GM18499 (cell line): ENCODE measurements around the gene PIK3R5.

ENCODE experiments used
- ATAC-seq: cut with Tn5 transposase; IDR thresholded peaks from one replicate; pipeline ENCODE4 v1.9.1; 2021; ENCODE audit warnings: moderate number of reproducible peaks; ENCODE audit not compliant: insufficient read depth, unreplicated experiment

PIK3R5 gene

DNA sequence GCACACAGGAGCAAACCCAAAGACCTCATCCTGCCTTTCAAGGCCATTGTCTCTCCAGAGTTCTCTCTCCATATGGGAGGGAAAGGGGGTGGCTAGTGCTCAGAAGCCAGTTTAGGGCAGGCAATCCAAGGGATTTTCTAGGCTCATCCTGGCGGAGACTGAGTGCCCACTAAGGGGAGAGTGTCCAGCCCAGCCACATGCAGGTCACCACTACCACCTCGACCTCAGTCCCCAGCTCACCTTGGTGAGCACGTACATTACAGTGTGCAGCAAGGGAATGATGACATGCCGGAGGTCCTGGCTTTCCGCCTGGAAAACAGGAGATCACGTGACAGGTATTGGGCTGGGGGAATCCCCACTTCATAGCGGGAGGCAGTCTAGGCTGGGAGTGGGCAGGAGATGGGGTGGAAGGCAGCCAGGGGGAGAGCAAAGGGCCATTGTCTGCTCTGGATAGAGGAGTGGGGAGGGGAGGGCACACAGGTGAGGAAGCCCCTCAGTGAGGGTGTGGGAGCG, 127.9 kb downstream of the PIK3R5 start:
- no peak for ATAC-seq

DNA sequence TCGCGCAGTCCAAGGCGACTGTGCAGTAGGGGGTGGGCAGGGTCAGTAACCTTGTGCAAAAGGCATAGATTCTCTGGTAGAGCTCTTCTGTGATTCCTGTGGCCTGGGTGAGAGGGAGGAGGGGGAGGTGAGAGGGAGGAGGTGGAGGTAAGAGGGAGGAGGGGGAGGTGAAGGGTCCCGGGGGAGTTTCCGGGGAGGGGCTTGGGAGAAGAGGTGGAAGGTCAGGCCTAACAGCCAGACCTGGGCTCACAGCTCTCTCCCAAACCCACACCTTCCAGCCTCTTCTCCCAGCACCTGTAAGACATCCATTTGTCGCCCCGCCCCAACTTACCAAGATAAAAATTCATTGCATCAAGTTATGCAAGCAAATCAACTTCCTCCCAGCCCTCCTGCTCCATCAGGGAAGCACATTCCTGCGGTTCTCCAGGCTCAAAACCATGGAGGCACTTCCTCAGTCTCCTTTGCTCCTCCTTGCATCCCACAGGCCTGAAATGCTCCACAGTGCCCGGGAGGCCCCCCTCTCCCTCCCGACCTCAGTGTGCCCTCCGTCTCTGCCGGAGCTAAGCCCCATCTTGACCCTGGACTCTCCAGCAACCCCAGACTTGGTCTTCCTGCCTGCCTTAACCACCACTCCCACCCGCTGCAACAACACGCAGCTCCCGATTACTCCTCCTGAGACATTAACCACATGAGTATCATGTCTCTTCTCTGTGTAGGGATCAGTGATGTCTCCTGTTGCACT, 128.5 kb downstream of the PIK3R5 start:
- no peak for ATAC-seq

DNA sequence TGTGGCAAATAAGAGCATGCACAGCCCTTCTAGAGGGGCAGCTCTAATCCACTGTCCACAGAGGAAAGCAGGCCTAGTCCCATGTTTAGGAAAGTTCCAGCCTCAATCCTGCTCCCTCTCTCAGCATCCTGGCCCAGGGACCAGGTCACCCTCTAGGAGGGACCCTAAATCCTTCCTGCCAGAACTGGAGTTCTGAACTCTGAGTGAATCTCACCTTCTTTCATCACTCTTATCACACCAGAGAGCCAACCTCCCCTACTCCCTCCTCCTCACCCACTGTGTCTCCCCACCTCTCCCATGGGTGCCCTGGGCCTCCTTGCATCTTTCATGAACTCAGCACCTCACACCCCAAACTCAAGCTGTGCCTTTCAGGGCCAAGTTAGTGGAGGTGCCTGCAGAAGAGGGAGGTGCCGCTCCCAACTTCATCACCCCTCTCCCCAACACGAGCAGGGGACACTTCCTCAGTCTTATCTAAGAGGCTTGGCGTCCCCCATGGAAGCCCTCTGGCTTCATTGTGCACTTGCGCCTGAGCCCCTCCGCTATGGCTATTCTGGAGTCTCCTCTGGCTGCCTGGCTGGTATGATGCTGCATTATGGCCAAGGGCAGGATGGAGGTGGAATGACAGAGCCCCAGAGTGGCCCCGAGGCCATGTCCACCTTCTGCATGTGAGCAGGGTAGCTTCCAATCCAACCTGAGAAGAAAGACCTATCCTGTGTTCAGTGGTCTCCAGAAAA, 129.7 kb downstream of the PIK3R5 start:
- ATAC-seq = no peak

DNA sequence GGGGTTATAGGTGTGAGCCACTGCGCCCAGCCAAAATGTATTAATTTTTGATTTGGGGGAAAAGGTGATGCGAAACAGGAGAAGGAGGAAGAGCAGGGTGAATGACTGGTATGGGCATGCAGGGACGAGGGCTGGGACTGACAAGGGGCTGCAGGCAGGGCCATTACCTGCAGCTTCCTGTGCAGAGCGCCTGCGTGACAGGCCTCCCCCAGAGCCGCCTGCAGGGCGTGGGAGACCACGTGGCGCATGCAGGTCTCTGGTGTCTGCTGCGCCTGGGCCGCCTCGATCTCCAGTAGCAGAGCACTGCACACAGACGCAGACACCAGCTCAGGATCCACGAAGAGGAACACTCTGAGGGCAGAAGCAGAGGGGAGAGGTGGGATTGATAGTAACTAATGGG, 130.4 kb downstream of the PIK3R5 start:
- ATAC-seq = no peak

DNA sequence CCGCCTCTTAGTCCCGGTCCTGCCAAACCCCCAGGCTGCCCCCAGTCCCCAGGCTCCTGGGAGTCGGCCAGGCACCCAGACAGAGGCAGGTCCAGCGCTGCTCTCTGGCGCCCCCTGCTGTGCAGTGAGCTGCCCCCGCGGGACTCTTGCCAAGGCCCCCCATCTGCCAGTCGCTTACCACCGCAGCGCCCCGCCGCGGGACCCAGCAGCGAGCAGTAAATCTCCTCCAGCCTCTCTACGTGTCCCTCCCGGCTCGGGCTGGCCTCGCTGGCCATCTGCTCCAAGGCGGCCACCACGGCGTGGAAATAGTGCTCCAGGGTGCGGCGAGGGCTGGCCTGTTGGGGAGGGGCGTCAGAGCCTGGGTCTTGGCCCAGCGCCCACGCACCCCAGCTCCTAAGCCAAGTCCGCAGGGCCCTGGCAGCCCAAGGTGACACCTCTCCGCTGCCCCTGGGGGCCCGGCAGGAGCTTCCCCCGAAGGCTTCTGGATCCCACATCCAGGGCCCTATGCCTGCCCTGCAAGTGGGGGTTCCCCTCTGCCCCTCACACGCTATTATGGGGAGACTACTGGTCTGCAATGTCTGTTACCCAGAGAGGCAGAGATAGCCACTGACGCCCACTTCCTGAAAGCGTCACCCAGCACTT, 132.7 kb downstream of the PIK3R5 start:
- no peak for ATAC-seq

DNA sequence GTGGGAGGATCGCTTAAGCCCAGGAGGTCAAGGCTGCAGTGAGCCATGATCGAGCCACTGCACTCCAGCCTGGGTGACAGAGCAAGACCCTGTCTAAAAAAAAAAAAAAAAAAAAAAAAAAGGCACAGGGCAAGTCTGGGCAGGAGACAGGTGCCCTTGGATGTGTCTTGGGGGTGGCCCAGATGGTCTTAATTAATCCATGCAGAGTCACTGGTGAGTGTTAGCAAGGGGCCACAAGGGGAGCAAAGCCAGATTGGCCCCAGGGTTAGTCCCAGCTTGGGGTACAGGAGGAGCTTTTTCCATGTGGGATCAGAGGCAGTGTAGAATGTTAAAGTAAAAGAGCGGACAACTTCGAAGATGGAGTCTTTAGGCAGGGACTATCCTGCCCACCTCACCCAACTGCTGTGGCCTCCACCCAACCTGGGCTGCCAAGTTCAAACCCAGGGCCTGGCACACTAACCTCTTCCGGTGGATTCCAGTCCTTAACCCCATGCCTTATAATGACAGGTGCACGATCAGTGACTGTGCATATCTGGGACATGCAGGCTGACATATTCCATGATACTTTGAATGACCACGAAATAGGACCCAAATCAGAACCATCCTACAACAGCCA, 134.2 kb downstream of the PIK3R5 start:
- no peak for ATAC-seq

DNA sequence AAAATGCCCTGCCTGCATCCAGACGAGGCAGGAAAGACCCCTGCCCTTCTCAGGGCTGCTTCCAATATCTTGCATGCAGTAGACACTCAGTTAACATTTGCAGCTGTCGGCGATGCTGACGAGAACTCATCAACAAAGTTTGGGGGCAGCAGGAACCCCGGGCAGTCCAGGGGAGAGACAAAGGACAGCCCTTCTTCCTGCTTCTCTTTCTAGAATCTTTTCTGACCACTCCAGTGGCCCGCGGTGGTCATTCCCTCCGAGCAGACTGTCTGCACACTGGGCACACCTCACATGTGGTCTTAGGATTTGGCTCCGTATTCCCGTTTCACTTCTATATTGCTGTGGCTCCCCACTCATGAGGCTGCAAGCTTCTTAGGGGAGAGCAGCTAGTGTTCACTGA, 135.4 kb downstream of the PIK3R5 start:
- no peak for ATAC-seq

DNA sequence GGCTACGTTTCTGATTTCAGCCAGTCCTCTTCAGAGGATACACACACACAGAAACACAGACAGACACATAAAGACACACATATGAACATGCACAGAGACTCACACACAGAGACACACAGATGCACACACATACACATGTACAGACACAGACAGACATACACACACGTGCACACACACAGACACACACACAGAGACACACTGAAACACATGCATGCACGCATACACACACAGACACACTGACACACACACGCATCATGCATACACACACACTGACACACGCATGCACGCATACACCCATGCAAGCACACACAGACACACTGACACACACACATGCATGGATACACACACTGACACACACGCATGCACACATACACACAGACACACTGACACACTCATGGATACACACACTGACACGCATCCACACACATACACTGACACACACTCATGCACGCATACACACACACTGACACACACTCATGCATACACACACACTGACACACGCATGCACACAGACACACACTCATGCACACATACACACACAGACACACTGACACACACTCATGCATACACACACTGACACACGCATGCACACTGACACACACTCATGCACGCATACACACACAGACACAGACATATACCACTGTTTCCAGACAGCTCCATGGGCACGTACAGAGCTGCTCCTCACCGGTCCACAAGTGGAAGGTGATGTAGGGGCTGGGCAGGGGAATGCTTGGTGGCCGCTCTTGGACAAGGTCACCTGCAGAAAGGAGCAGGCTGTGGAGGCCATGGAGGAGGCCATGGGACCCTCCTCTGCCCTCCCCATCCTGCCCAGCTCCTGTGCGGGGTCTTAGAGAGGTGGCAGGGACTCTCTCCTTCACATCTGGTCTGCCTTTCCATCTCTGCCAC, 136.2 kb downstream of the PIK3R5 start:
- ATAC-seq = no peak
